Coronary artery (tissue), 2 donors: ENCODE results near the gene HDAC9.
A peak's percentile ranks its signal among the peaks of the same experiment; 100 is the strongest.

Source experiments
- DNase-seq: peaks from one replicate; pipeline ENCODE4 v3.0.0-alpha.2; 2017; ENCODE audit warnings: low spot score
- H3K27ac ChIP-seq, 2 donors: fragments of 200-600 bp; sonication (generic); one replicate each; pipeline ENCODE4 v1.5.1; 2016 to 2019
- H3K4me3 ChIP-seq: fragments of 200-600 bp; sonication (generic); 2 replicates; pipeline ENCODE4 v1.5.1; 2016; ENCODE audit warnings: mild to moderate bottlenecking, moderate library complexity
- CTCF ChIP-seq: fragments of 200-600 bp; sonication (generic); IDR thresholded peaks from one replicate; pipeline ENCODE4 v1.5.1; 2019; ENCODE audit warnings: antibody characterized with exemption

HDAC9 gene

GRCh38 chr7:18520450-18521235 is 25.1 kb downstream of the HDAC9 start:
- no peak for TF ChIP-seq CTCF
- no peak for DNase-seq
- Histone ChIP-seq H3K4me3 (peak overlapping the region; percentile 26), H3K27ac (peak overlapping the region; percentile 67 to 78)

- no peak for TF ChIP-seq CTCF
- Histone ChIP-seq H3K27ac (peak overlapping the region; percentile 67 to 78), H3K4me3 (peak overlapping the region; percentile 22)
- no peak for DNase-seq
Measured at GRCh38 chr7:18521236-18521589, 25.7 kb downstream of the HDAC9 start.

GRCh38 chr7:18521945-18522566 is 26.5 kb downstream of the HDAC9 start:
- peak overlapping the region; percentile 1 to 78 for H3K27ac ChIP-seq

GRCh38 chr7:18524248-18524647 is 28.7 kb downstream of the HDAC9 start:
- no peak for TF ChIP-seq CTCF
- no peak for DNase-seq
- Histone ChIP-seq H3K27ac (peak overlapping the region in 1 of 2 donors; percentile 8), H3K4me3 (no peak overlapping the region)

More at GRCh38 chr7:18521945-18522566, 26.5 kb downstream of the HDAC9 start:
- no peak for DNase-seq
- no peak for TF ChIP-seq CTCF
- H3K4me3 ChIP-seq = no peak overlapping the region

GRCh38 chr7:18526368-18526878 is 30.9 kb downstream of the HDAC9 start:
- Histone ChIP-seq H3K4me3 (no peak overlapping the region), H3K27ac (no peak overlapping the region)
- TF ChIP-seq CTCF = no peak
- no peak for DNase-seq

- no peak for TF ChIP-seq CTCF
- peak overlapping the region in 1 of 2 donors; percentile 57 for H3K27ac ChIP-seq
- no peak for DNase-seq
- no peak overlapping the region for H3K4me3 ChIP-seq
Measured at GRCh38 chr7:18529239-18529638, 33.7 kb downstream of the HDAC9 start.
